ENCODE results near the gene CTNNA1.
"Not testable (repeated sequence)": the region's sequence is repeated elsewhere in the genome, so short reads cannot be mapped to it uniquely, and the experiment has no call there.

Gene CTNNA1

DNA sequence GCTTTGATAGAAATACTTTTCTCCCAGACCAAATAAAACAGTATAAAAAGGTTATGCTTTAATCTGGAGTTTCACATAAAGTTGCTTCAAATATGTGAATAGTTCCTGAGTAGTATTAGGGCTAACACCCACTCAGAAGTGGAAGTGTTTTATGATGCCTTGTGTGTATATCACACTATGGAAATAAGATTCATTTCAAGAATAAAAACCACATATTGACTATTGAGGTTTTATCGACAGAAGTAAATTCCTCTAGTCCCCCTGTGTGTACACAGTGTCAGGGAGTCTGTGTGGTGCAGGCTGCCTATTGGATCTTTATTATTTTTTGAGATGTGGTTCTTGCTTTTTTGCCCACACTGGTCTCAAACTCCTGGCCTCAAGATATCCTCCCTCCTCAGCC is 142.7 kb downstream of the CTNNA1 start:
- no peak for DNase-seq

DNA sequence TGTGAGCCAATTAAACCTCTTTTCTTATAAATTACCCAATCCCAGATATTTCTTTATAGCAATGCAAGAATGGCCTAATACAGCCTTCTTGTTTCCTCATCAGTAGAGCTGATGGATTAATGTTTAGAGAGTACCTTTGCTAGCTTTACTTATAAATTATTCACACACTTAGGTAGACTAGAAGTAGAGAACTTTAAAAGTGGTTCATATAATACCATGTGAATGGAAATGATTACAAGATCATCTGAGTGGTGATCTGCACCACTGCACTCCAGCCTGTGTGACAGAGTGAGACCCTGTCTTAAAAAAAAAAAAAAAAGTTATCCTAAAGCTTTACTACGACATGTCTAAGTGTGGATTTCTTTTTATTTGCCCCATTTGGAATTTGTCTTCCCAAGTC is 145.1 kb downstream of the CTNNA1 start:
- DNase-seq: no peak

DNA sequence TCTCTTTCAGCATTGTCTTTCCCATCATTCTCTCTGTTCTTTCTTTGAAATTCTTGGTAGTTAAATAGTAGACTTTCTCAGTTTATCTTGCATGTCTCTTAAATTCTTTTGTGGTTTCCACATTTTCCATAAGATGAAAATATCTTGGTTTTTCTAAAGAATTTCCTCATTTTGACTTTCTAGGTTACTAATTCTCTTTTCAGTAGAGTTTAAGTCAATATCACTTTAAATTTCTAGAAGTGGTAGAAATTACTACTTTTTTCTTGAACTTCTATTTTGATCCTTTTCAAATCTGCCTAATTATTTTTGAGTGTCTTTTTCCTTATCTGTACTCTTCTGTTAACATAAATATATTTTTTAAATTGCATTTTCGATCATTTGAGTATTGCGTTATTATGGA is 145.5 kb downstream of the CTNNA1 start:
- no peak for DNase-seq

DNA sequence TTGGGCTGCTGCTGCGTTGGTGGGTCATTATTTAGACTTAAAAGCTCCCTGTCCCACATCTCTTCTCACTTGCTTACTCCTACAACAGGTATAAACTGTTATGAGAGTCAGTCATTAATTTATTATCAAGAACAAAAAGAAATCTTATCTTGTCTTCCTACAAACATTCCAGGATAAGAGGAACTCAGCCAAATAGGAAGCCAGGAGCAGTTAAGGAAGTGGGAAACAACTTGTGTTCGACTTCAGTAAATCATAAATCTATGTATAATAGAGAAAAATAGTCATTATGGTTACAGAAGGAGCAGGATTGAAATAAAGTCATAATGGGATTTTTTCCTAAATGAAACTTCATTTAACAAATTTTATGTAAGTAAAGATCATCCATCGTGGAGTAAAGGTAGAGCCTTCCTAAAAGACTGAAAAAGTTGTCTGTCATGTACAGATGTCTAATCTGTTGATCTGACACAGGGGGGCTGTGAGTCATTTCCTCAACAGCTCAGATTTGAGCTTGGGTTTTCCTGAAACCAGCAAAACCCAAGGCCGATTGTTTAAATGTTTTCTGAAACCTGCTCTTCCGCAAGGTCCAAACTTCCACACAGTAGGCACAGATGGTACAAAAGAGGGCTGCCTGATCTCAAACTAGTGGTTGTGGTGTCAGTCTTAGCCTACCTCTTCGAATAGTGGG is 147.2 kb downstream of the CTNNA1 start:
- no peak for DNase-seq

DNA sequence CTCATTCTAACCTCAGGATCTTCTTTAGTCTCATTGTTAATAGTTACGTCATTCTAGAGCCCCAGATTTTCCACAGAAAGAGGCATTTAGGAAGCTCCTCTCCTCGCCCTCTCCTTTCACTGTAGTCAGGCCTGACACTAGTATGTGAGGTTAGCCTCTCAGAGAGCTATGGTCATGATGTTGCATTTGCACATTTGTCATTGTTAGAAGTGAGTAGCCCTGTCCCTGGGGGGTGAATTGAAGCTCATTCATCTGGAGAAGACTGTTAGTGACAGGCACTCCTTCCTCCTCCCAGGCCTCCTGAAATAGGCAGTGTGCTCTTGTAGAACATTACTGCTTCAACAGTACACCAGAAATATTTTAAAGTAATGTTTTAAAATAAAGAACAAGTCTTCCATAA is 148.5 kb downstream of the CTNNA1 start:
- DNase-seq: peak in 8 of 56 donors; percentile 6 to 38 (median 16)

DNA sequence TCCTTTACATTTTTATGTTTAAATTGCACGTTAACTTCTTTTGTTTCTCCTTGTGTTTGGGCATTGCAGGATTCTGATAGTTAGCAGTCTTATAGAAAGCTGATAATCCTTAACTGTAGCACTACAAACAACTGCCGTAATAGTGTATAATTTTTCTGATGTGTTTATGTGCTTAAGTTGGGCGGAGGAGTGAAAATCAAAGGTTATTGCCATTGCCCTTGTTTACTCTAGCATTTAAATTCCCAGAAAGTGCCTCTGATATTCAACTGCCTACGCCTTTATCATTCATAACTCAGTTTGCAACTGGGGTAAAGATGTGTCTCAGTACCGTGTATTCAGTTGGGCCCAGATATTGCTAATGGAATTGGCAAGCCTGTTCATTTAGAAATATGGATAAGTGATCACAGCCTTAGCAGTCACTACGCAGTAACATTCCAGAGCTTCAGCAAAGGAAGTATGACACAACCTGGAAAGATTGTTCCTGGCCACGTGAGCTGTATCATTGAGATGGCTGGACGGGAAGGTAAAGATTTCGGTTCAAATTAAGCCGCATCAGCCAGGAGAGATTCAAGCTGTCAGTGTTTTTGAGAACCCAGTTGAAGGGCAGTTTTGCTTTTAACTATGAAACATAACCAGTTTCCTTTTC is 150.0 kb downstream of the CTNNA1 start:
- DNase-seq: no peak

DNA sequence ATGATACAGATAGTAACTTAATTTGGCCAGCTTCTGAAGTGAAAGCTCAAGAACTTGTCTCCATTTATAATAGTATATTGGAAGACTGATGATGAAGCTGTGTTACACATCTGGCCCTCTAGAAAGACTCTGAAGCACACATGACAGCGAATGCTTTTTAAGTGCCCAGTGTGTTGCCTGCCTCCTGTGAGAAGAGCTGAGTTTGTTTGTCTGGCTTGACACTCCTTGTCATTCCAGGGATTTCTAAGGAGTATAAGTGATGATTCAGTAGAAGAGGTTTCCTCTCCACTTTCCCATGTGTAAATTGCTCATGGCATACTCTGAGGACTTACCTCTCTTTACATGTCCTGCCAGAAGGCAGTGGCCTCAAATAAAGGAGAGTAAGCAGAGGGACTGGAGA is 152.3 kb downstream of the CTNNA1 start:
- DNase-seq: no peak

DNA sequence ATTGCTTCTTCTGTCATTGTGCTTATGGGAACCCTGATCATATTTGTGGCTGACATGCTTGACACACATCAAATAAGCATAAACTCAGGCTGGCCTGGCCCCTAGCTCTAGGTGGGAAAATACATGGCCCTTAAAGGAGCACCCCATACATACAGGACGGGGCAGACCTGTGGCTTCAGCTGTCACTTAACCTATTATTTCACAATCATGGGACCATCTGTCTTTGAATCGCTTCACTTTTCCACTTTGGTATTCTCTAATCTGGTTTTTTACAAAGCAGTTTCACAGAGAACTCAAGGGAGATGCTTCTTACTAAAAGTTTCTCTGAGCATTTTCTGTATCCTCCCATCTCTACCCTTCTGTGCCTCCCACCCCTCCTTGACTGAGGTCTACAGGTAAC is 156.5 kb downstream of the CTNNA1 start:
- no peak for DNase-seq

DNA sequence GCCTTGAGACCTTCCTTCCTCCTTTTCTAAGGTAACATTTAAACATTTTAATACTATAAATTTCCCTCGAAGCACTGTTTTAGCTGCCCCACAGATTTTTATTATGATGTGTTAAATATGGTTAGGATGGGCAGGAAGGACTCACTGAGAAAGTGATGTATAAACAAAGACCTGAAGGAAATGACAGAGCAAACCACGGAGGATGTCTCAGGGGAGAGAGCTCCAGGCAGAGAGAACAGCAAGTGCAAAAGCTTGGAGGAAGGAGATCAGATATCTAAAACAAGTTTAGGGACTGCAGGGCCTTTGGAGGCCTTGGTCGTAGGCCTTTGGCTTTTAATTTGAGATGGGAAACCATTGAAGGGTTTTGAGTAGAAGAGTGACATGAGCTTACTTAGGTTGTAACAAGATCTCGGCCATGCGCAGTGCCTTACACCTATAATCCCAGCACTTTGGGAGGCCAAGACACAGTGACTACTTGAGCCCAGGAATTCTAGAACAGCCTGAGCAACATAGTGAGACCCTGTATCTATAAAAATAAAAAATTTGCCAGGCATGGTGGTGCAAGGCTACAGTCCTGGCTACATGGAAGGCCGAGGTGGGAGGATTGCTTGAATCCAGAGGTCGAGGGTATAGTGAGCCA is 157.4 kb downstream of the CTNNA1 start:
- DNase-seq: no peak

DNA sequence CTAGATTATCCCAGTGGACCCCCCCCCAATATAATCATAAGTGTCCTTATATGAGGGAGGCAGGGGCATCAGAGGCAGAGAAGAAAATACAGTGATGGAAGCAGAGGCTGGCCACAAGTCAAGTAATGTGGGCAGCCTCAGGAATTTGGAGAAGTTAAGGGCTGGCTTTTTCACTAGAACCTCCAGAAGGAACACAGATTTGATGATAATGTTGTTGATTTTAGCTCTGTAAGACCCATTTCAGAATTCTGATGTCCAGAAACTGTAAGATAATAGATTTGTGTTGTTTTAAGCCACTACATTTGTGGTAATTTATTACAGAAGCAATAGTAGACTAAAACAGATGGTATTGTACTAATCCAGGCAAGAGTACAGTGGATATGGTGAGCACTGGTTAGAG is 158.2 kb downstream of the CTNNA1 start:
- no peak for DNase-seq

DNA sequence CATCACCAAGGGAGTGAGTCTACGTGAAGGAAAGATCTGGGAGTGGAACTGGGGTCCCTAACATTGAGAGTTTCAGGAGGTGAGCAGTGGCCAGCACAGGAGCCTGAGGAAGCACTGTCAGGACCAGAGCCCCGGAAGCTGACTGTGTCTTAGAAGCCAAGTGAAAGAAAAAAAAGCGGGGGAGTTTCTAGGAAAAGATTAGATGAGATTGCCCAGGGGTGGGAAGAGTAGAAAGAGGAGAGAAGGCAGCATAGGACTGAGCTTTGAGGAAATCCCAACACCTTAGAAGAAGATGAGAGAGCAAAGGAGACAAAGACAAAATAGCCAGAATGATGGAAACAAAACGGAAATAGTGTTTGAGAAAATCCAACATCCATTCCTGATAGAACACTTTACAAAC is 158.9 kb downstream of the CTNNA1 start:
- no peak for DNase-seq

DNA sequence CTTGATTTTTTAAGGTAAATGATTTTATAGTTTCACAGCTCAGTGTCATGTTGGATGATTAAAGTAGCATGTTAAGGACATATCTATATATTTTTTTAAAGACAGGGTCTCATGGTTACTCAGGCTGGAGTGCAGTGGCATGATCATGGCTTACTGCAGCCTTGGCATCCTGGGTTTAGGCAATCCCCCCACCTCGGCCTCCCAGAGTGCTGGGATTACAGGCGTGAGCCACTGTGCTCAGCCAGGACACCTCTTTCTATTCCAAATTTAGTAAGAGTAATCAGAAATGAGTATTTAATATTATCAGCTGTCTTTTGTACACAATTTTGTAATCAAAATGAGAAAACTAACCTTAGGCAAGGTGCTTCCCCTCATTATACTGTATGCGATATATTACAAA is 160.5 kb downstream of the CTNNA1 start:
- no peak for DNase-seq

DNA sequence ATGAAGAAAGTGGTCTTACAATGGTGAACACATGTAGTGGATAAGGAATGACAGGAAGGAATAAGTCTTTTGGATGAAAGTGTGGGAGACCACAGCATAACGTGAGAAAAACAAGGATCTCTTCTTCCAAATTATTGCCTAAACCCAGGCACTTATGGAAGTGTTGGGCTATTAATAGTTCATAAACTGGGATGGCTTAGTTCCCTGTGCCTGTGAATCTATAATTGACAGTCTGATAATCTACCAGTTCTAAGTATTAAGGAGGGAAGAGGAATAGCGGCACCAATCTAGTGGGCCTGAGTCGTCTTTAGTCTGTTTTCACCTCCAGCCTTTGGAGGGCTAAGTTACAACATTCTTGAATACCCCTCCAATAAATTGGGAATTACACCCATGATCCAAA is 161.1 kb downstream of the CTNNA1 start:
- no peak for DNase-seq

DNA sequence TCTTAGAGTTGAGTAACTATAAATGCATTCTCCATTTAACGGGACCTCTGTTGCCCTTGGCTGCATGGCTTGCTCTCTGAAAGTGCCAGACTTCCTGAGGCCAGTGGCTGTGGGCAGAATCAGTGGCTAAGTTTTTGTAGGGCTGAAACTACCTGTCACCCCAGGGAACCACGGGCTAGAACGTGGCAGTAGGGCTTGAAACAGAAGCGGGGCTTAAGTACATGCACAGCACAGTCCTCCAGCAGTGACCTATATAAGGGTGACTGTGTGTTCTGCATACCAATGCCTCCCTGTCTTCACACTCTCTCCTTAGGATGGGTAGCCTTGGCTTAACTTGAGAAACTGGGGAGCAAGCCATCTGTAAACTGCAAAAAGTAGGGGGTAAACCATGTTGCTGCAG is 165.5 kb downstream of the CTNNA1 start:
- DNase-seq: no peak

DNA sequence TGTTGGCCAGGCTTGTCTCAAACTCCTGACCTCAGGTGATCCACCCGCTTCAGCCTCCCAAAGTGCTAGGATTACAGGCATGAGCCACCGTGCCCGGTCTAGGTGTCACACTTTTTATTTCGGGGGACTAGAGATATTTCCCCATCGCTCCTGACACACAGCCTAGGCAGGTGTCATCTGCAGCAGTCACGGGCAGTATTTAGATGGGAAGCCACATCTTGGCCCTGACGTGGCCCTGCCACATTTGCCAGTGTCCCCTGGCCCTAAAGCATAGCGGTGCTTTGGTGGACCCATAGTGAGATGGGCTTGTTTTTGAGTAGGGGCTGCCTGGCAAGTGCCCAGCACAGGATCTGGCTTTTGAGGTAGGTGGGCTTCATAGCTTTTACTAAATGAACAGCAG is 167.0 kb downstream of the CTNNA1 start:
- DNase-seq: no peak

DNA sequence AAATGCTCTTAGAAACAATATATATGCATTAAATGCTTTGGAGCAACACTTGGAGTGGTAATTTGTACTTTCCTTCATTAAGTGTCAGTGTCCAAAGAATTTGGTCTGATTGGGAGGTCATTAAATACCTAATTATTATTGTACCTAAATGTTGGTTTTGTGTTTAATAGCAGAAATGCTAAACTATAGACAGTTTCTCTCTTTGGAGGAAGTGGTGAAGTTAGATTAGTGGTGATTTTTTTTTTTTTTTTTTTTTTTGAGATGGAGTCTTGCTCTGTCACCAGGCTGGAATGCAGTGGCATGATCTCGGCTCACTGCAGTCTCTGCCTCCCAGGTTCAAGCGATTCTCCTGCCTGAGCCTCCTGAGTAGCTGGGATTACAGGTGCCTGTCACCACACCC is 168.1 kb downstream of the CTNNA1 start:
- not testable (repeated sequence) for DNase-seq

DNA sequence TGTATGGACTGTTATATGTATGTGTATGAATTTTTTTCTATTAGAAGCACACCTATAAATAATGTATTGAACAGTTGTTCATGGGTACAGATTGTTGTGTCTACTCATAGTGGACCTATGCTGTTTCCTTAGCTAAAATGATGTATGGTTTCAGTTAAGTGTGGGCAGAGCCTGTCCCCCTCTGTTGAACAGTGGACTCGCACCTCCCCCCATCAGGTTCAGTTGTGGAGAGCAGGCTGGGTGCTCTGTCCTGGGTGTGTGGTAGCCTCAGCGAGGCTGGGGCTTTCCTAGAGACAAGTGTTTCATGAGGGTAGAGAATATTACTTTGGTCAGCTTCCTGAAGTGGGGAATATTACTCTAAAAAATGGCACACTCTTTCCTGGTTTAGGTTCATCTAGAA is 169.3 kb downstream of the CTNNA1 start:
- no peak for DNase-seq

DNA sequence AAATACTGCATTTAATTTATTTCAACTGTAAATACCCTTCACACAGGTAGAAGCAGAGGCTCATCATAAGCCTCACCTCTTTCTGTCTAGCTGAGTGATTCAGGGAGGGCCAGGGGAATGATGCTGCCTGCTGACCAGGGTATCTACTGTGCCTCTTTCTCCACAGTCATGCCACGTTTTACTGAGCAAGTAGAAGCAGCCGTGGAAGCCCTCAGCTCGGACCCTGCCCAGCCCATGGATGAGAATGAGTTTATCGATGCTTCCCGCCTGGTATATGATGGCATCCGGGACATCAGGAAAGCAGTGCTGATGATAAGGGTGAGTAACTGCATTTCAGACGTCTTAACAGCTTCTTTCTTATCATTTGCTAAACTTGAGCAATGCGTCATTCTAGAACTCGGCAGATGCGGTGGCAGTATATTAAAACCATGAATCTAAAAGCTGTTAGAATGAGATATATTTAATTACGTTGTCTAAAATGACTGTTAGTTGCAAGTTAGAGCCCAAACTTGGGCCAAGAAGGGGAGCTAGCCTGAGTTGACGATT is 171.9 kb downstream of the CTNNA1 start:
- DNase-seq: no peak

DNA sequence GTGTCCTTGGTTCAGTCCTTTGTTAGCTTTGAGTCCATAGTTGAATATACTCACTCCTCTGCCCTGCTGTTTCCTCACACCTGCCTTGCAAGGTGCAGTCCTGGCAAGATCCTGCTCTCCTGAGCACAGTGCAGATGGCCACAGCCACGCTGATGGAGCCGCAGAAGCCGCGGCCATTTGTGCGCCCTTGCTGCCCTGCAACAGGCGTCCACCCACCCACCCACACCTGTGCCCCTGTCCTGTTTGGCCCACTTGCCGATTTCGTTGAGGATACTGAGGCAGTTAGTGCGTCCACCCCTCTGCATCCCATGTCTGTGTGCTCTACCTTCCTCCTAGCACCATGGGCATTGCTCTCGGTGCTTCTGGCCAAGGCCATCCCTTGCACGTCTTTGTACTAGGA is 173.0 kb downstream of the CTNNA1 start:
- no peak for DNase-seq

DNA sequence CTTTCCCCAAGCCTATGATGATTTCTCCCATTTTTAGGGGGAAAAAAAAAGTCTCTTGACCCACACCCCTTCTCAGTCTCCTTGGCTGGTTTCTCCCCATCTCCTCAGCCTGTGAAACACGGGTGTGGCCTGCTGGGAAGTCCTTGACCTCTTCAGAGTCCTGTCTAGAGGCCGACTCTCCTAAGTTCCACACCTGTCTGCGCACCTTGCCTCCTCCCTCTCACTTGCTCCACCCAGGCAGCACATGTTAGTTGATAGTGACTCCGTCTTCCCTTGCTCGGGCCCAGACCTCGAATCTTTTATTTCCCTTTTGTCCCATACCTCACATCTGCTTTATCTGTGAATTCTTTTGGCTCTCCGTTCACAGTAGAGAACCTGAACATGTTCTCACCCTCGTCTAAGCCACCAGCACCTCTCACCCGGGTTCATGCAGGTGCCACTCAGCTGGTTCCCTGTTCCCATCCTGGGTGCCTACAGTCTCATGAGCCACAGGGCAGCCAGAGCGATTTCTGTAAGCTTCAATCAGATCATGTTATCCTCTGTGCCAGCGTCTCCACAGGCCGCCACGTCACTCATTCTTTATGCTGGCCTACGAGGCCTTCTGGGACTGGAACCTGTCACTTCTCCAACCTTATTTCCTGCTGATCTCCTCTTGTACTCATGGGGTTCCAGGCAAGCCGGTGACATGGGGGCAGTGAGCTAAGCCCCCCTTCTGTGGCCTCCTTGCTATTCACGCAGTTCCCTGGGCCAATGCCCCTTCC is 173.6 kb downstream of the CTNNA1 start:
- DNase-seq: peak in 1 of 56 donors; percentile 32

DNA sequence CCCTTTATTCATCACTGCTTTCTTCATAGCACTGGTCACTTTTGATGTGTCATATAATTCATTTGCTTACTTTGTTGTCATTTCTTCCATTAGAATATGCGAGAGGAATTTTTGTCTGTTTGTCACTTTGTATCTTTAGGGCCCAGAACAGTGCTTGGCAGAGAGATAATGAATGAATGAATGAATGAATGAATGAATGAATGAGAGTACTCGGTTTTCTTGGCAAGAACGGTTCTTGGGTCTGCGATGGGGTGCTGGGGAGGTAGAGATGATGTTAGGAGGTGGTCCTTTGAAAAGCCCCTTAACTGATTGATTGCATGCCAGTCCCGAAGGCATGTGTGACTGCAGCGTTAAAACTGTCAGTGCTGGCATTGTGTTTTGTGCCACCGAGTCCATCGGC is 174.3 kb downstream of the CTNNA1 start:
- DNase-seq: no peak

DNA sequence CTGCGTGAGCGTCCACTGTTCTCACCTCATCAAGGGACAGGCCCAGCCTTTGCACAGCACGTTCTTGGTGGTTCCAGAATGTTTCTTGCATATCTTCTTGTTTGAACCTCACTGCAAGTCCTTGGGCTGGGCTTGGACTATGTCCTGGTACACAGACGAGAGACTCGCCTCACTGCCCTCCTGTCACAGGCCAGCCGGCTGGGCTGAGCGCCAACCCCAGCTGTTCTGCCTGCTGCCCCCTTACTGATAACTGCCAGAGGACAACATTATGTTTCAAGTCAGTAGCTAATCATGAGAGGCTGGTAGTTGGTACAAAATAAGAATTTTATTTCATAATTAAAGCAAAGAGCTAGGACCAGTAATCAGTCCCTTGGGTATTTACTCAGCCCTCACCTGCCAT is 174.8 kb downstream of the CTNNA1 start:
- peak in 52 of 56 donors; percentile 38 to 91 (median 81) for DNase-seq
